Measurements from ENCODE around the gene ROBO2.

DNA sequence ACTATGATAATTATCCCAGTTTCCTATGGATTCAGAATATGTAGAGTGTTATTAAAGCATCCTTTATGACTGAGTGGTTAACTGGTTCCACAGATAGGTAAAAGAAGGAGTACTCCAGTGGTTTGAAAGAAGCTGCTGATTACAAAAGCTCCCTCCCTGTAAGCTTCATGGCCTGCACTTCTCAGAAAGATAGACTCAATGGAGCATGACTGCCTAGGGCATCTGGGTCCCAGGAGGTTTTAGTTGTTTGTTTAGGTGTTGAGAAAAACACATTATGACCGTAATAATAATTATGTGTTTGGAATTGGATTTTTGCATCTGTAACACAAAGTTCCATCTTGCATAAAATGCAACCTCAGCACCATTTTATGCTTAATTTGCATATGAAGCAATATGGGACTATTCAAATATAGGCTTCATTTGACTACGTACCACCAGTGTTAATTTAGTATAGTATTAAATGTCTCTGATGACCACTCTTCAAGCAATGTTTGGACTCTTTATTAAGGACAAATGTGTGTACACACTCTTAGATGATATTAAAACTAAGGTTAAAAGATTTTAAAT is 121.1 kb downstream of the ROBO2 start:
- TF ChIP-seq POLR2A (IDR thresholded peaks at IDR 0.05): no peak
- TF ChIP-seq, protein P1, sequence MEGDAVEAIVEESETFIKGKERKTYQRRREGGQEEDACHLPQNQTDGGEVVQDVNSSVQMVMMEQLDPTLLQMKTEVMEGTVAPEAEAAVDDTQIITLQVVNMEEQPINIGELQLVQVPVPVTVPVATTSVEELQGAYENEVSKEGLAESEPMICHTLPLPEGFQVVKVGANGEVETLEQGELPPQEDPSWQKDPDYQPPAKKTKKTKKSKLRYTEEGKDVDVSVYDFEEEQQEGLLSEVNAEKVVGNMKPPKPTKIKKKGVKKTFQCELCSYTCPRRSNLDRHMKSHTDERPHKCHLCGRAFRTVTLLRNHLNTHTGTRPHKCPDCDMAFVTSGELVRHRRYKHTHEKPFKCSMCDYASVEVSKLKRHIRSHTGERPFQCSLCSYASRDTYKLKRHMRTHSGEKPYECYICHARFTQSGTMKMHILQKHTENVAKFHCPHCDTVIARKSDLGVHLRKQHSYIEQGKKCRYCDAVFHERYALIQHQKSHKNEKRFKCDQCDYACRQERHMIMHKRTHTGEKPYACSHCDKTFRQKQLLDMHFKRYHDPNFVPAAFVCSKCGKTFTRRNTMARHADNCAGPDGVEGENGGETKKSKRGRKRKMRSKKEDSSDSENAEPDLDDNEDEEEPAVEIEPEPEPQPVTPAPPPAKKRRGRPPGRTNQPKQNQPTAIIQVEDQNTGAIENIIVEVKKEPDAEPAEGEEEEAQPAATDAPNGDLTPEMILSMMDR (IDR thresholded peaks at IDR 0.05): no peak
- no peak for TF ChIP-seq POLR2AphosphoS5 (IDR thresholded peaks at IDR 0.05)
- no peak for TF ChIP-seq EP300 (IDR thresholded peaks at IDR 0.05; ENCODE audit: low read depth)
